Lower leg skin (tissue), 3 donors: ENCODE measurements around the gene NOX5.

ENCODE experiments used
- CTCF ChIP-seq, 3 donors: fragments of 450-650 bp; IDR thresholded peaks; one replicate each; pipeline ENCODE4 v1.5.1; 2016; ENCODE audit warnings: antibody characterized with exemption in 3 of 3, mild to moderate bottlenecking in 3 of 3, moderate library complexity in 2 of 3
- POLR2A ChIP-seq, 2 donors: fragments of 450-650 bp; IDR thresholded peaks; one replicate each; pipeline ENCODE4 v1.6.1; 2016 to 2017; ENCODE audit warnings: antibody characterized with exemption in 2 of 2, mild to moderate bottlenecking in 1 of 2, moderate library complexity in 1 of 2

GRCh38 chr15:69012761-69013364 is 1.6 kb upstream of the NOX5 start:
- TF ChIP-seq CTCF (IDR thresholded peaks at IDR 0.05) (no peak), POLR2A (IDR thresholded peaks at IDR 0.05) (no peak)
